Type B pancreatic cell (in vitro differentiated cells): ENCODE results near the gene YES1. TPM values are rescaled to one million over a fixed set of nuclear protein-coding genes. Genes with fewer than 3 reads are reported as not detected.

Experiments used
- DNase-seq: peaks from one replicate; pipeline ENCODE4 v3.0.0; 2021; ENCODE audit warnings: mixed read lengths; ENCODE audit not compliant: unreplicated experiment; ENCODE audit errors: extremely low spot score
- H3K27ac Mint-ChIP-seq: 2 replicates; pipeline ENCODE4 v1.8.0; 2021; ENCODE audit warnings: mild to moderate bottlenecking, mixed read lengths
- H3K27me3 Mint-ChIP-seq: 2 replicates; pipeline ENCODE4 v1.8.0; 2021; ENCODE audit warnings: mixed read lengths
- H3K36me3 Mint-ChIP-seq: 2 replicates; pipeline ENCODE4 v1.8.0; 2021; ENCODE audit warnings: mixed read lengths
- H3K4me1 Mint-ChIP-seq: one replicate; pipeline ENCODE4 v1.8.0; 2021; ENCODE audit warnings: mixed read lengths; ENCODE audit not compliant: unreplicated experiment
- H3K4me3 Mint-ChIP-seq: 2 replicates; pipeline ENCODE4 v1.8.0; 2021; ENCODE audit warnings: mild to moderate bottlenecking, mixed read lengths
- H3K9me3 Mint-ChIP-seq: 2 replicates; pipeline ENCODE4 v1.8.0; 2021; ENCODE audit warnings: mixed read lengths
- total RNA-seq: library from RNA; stranded (reverse); gene quantifications from 2 replicates; pipeline ENCODE4 v1.2.1, GENCODE V29; 2021; ENCODE audit warnings: low replicate concordance
- TF ChIP-seq, protein P1 (sequence below): fragments of 200-600 bp; sonication (generic); conservative IDR thresholded peaks from 2 replicates; pipeline ENCODE4 v1.5.0; 2021; ENCODE audit warnings: antibody characterized with exemption, mild to moderate bottlenecking

Gene YES1
- total RNA-seq, 1 donor from 2014 or later, result 48.5 TPM

DNA sequence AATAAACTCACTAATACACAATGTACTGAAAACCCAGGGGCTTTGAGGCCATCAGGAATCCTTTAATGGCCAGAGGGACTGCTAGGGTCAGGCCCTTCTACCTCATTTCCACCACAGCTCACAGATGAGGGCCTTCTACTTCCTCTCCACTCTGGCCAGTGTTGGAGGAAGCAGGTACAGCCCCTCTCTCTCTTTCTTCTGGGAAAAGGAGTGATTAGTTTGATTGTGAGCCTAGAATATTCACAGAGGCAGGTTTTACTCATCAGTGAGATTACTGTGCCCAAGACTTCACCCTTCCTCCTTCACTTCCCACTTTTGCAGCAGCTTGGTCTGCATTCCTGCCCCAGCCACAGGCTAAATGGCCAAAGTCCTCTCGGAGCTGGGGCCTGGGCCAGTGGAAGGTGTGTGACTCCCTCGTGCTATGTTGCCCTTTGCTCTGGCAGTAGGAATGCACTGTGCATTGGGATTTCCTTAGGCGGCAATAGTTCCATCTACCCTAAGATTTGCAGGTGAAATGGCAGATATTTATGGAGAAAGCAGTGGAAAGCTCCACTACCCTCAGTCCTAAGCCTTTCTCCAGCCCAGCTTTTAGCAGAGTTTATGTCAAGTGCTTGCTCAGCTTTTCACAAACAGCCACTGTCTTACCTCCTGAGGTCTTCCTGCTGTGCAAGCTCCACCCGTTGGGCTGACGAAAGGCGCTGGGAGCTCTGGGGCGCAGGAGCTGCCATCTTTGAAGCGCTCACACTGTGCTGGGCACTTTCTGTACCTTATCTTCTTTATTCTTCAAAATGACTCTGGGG lies 36.2 kb upstream of the YES1 start:
- Mint-ChIP-seq H3K36me3 (no peaks in the 10 kb centered on the region), H3K4me3 (no peak overlapping the region), H3K9me3 (no peaks in the 10 kb centered on the region), H3K4me1 (peaks cover 5% of the 10 kb centered on the region), H3K27ac (no peak overlapping the region), H3K27me3 (peaks cover under 1% of the 10 kb centered on the region)
- TF ChIP-seq, protein P1, sequence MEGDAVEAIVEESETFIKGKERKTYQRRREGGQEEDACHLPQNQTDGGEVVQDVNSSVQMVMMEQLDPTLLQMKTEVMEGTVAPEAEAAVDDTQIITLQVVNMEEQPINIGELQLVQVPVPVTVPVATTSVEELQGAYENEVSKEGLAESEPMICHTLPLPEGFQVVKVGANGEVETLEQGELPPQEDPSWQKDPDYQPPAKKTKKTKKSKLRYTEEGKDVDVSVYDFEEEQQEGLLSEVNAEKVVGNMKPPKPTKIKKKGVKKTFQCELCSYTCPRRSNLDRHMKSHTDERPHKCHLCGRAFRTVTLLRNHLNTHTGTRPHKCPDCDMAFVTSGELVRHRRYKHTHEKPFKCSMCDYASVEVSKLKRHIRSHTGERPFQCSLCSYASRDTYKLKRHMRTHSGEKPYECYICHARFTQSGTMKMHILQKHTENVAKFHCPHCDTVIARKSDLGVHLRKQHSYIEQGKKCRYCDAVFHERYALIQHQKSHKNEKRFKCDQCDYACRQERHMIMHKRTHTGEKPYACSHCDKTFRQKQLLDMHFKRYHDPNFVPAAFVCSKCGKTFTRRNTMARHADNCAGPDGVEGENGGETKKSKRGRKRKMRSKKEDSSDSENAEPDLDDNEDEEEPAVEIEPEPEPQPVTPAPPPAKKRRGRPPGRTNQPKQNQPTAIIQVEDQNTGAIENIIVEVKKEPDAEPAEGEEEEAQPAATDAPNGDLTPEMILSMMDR, result no peak
- DNase-seq, result no peak

DNA sequence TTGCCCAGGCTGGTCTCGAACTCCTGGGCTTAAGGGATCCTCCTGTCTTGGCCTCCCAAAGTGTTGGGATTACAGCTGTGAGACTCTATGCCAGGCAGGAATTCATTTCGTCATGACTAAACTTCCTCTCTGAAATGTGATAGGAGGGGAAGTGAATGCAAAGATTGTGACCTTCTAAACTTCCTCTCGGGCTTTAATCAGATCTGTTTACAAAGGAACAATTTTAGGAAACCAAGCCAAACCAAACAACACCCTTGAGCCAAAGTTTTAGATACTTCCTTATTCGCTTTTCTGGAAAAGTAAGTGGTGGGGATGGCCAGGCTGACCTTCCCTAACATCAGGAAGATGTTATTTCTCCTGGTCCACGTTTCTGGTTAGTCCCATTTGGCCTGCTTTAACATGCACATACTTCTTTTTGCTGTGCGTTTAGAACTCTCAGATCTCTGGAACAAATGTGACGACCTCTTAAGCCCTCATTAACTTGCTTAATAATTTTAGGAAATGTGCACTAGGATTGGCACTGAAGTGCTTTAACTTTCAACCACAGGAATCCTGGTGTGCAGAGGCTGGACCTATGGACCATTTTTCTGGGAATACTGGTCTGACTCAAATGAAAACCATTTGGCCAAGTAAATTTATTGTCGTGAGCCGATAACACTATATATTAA lies 33.2 kb upstream of the YES1 start:
- Mint-ChIP-seq H3K27me3 (peaks cover 10% of the 10 kb centered on the region), H3K4me3 (no peak overlapping the region), H3K27ac (no peak overlapping the region), H3K4me1 (peaks cover 9% of the 10 kb centered on the region), H3K9me3 (no peaks in the 10 kb centered on the region), H3K36me3 (no peaks in the 10 kb centered on the region)
- TF ChIP-seq, protein P1, result no peak
- no peak for DNase-seq

DNA sequence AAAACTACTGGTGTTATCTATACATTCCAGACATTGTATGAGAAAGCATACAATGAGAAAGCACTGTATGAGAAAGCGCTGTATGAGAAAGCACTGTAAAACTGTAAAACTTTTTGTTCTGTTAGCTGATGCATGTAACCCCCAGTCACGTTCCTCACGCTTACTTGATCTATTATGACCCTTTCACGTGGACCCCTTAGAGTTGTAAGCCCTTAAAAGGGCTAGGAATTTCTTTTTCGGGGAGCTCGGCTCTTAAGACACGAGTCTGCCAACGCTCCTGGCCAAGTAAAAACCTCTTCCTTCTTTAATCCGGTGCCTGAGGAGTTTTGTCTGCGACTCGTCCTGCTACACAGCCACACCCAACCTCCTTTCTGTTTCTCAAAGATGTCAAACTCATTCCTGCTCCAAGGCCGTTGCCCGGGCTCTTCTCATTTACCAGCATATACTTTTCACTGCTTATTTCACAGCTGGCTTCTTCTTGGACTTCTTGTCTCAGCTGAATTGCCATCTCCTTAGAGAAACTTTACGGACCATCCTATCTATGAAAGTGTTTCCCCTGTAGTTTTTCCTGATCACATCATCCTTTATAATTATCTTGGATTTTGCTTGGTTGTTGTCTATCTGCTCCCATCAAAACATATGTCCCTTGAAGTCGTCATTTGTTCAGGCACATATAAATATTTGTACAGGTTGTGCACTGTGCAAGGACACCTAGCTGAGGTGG lies 29.8 kb upstream of the YES1 start:
- H3K27ac Mint-ChIP-seq, result no peak overlapping the region
- DNase-seq, result no peak
- no peaks in the 10 kb centered on the region for H3K9me3 Mint-ChIP-seq
- no peak overlapping the region for H3K4me3 Mint-ChIP-seq
- TF ChIP-seq, protein P1, result no peak
- peaks cover 18% of the 10 kb centered on the region for H3K27me3 Mint-ChIP-seq
- peaks cover 22% of the 10 kb centered on the region for H3K4me1 Mint-ChIP-seq
- H3K36me3 Mint-ChIP-seq, result no peaks in the 10 kb centered on the region

DNA sequence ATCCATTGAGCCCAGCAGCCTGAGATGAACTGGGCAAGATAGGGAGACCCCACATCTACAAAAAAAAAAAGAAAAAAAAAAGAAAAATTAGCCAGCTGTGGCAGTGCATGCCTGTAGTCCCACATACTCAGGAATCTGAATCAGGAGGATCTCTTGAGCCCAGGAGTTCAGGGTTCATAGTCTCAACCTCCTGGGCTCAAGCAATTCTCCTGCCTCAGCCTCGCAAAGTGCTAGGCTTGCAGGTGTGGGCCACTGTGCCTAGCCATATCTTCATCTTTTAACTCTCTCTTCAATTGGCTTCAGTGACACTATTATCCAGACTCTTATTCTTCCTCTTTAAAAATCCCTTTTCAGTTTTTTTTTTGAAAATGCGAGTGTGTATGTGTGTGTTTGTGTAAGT lies 28.5 kb upstream of the YES1 start:
- TF ChIP-seq, protein P1, result no peak
- Mint-ChIP-seq H3K27me3 (peaks cover 22% of the 10 kb centered on the region), H3K36me3 (no peaks in the 10 kb centered on the region), H3K9me3 (no peaks in the 10 kb centered on the region), H3K27ac (no peak overlapping the region), H3K4me3 (no peak overlapping the region), H3K4me1 (peaks cover 21% of the 10 kb centered on the region)
- no peak for DNase-seq

DNA sequence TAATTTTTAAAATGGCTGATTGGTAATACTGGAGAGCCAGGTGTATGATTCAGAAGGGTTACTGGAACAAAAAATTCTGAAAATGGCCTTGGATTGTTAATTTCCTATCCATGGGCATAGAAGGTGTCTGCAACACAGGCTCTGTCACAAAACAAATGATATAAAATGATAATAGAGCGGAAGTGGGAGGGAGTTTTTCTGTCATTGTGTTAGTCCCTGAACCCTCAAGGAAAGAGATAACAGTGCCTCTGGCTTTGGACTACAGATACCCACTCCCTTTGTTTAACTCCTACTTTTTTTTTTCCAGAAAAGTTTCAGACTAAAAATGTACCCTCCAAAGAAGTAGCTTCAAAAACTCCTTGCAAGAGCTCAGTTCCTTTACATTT lies 28.0 kb upstream of the YES1 start:
- H3K9me3 Mint-ChIP-seq, result no peaks in the 10 kb centered on the region
- H3K36me3 Mint-ChIP-seq, result no peaks in the 10 kb centered on the region
- TF ChIP-seq, protein P1, result no peak
- no peak overlapping the region for H3K4me3 Mint-ChIP-seq
- no peak for DNase-seq
- peaks cover 17% of the 10 kb centered on the region for H3K4me1 Mint-ChIP-seq
- H3K27me3 Mint-ChIP-seq, result peaks cover 22% of the 10 kb centered on the region
- H3K27ac Mint-ChIP-seq, result no peak overlapping the region
